A549 (cell line): ENCODE results near the gene DLG2. TPM values are rescaled to one million over a fixed set of nuclear protein-coding genes. Genes with fewer than 3 reads are reported as not detected.

Experiments used
- ATAC-seq, 2 experiments: fragments of 200-7000 bp in 1 of 2; fragments of >200 bp in 1 of 2; cut with Nextera tagmentation in 1 of 2; cut with Tn5 transposase in 1 of 2; 3 replicates each; pipeline versions ENCODE4 v1.8.0 to v1.9.1; 2018 to 2020; ENCODE audit warnings: mild to moderate bottlenecking in 1 of 2, moderate library complexity in 1 of 2
- CTCF ChIA-PET: fragments of 300-600 bp; sonication (Branson Sonifier 250); formaldehyde crosslinking; extraction: SDS; loops from one replicate; lab custom pipeline; 2021; ENCODE audit warnings: antibody characterized with exemption, inconsistent platforms; lab: Yijun Ruan, JAX
- POLR2A ChIA-PET: fragments of 350-600 bp; formaldehyde crosslinking; extraction: SDS; loops from one replicate; lab custom pipeline; 2021; ENCODE audit warnings: antibody characterized with exemption, inconsistent platforms; lab: Yijun Ruan, JAX
- DNase-seq, 2 experiments: peaks; one replicate each; pipeline versions ENCODE4 v3.0.0 to v3.0.0-alpha.2; 2011 to 2016; ENCODE audit warnings: low read depth in 1 of 2, low spot score in 1 of 2
- FAIRE-seq: peaks from 2 replicates; lab custom pipeline; 2011; peaks lifted over from hg19 to GRCh38; lab: Jason Lieb, UNC
- H3K27ac ChIP-seq, 2 experiments: fragments of >200 bp; sonication (Bioruptor Twin); formaldehyde crosslinking; 3 replicates each; pipeline ENCODE4 v1.5.1; 2016 to 2017
- H3K4me1 ChIP-seq: fragments of >200 bp; sonication (Bioruptor Twin); formaldehyde crosslinking; 3 replicates; pipeline ENCODE4 v1.6.1; 2016
- H3K4me2 ChIP-seq: fragments of >200 bp; sonication (Bioruptor Twin); formaldehyde crosslinking; 3 replicates; pipeline ENCODE4 v1.6.1; 2016
- H3K4me3 ChIP-seq: fragments of >200 bp; sonication (Bioruptor Twin); formaldehyde crosslinking; 3 replicates; pipeline ENCODE4 v1.5.1; 2016
- H3K9me3 ChIP-seq: fragments of >200 bp; sonication (Bioruptor Twin); formaldehyde crosslinking; 3 replicates; pipeline ENCODE4 v1.6.1; 2016
- CBX2 ChIP-seq: fragments of 200-600 bp; sonication (generic); IDR thresholded peaks from 2 replicates; pipeline ENCODE4 v1.6.1; 2016; ENCODE audit warnings: low read depth, mild to moderate bottlenecking, borderline replicate concordance
- CBX8 ChIP-seq: fragments of 200-600 bp; sonication (generic); IDR thresholded peaks from 2 replicates; pipeline ENCODE4 v1.6.1; 2016
- CHD4 ChIP-seq: fragments of 200-600 bp; sonication (generic); IDR thresholded peaks from 2 replicates; pipeline ENCODE4 v1.6.1; 2016; ENCODE audit warnings: antibody characterized with exemption, mild to moderate bottlenecking, borderline replicate concordance
- EHMT2 ChIP-seq: fragments of 200-600 bp; sonication (generic); IDR thresholded peaks from 2 replicates; pipeline ENCODE4 v1.6.1; 2016; ENCODE audit warnings: antibody characterized with exemption, low read depth, mild to moderate bottlenecking, moderate library complexity
- EP300 ChIP-seq, 2 experiments: fragments of >200 bp; sonication (Bioruptor Twin); formaldehyde crosslinking; IDR thresholded peaks; 2 replicates in 1 of 2; 3 replicates in 1 of 2; pipeline ENCODE4 v1.6.1; 2016 to 2017
- FOSB ChIP-seq: fragments of 250-450 bp; sonication (Bioruptor Pico); IDR thresholded peaks from 2 replicates; pipeline ENCODE4 v1.5.0; 2020; ENCODE audit warnings: mild to moderate bottlenecking, moderate library complexity
- FOSL2 ChIP-seq, 2 experiments: fragments of 450-650 bp in 1 of 2; fragments of >200 bp in 1 of 2; sonication (Bioruptor Twin) in 1 of 2; formaldehyde crosslinking; IDR thresholded peaks; 2 replicates each; pipeline versions ENCODE4 v1.5.0 to v1.6.1; 2016 to 2020; ENCODE audit warnings: mild to moderate bottlenecking in 1 of 2, moderate library complexity in 1 of 2
- HDAC2 ChIP-seq: fragments of 200-600 bp; sonication (generic); IDR thresholded peaks from 2 replicates; pipeline ENCODE4 v1.6.1; 2016
- HEYL ChIP-seq: fragments of 250-450 bp; sonication (Bioruptor Pico); IDR thresholded peaks from 2 replicates; pipeline ENCODE4 v1.8.0; 2021; ENCODE audit warnings: mild to moderate bottlenecking, moderate library complexity
- HOXB13 ChIP-seq: fragments of 250-450 bp; sonication (Bioruptor Pico); IDR thresholded peaks from 2 replicates; pipeline ENCODE4 v1.5.0; 2020; ENCODE audit warnings: low read depth, mild to moderate bottlenecking, moderate library complexity
- KDM1A ChIP-seq: fragments of 200-600 bp; sonication (generic); IDR thresholded peaks from 2 replicates; pipeline ENCODE4 v1.6.1; 2016; ENCODE audit warnings: low read depth, mild to moderate bottlenecking
- MAFK ChIP-seq: fragments of 450-650 bp; IDR thresholded peaks from 2 replicates; pipeline ENCODE4 v1.6.1; 2014; ENCODE audit not compliant: partially characterized antibody
- NFE2L2 ChIP-seq: fragments of 150-350 bp; conservative IDR thresholded peaks from 2 replicates; pipeline ENCODE4 v1.6.1; 2014; ENCODE audit warnings: low read length
- NPAS2 ChIP-seq: fragments of 250-450 bp; sonication (Bioruptor Pico); IDR thresholded peaks from 2 replicates; pipeline ENCODE4 v1.8.0; 2022; ENCODE audit warnings: mild to moderate bottlenecking, moderate library complexity, borderline replicate concordance
- RCOR1 ChIP-seq: fragments of 150-350 bp; IDR thresholded peaks from 2 replicates; pipeline ENCODE4 v1.6.1; 2014; ENCODE audit warnings: antibody characterized with exemption, low read length, low read depth
- REST ChIP-seq: fragments of 200-600 bp; sonication (generic); IDR thresholded peaks from 2 replicates; pipeline ENCODE4 v1.6.1; 2016; ENCODE audit warnings: antibody characterized with exemption, mild to moderate bottlenecking, moderate library complexity
- RFX5 ChIP-seq: fragments of 450-650 bp; IDR thresholded peaks from 2 replicates; pipeline ENCODE4 v1.7.1; 2014; ENCODE audit warnings: antibody characterized with exemption, mild to moderate bottlenecking, moderate library complexity
- SREBF2 ChIP-seq: fragments of 450-650 bp; IDR thresholded peaks from 2 replicates; pipeline ENCODE4 v1.6.1; 2014; ENCODE audit warnings: mild to moderate bottlenecking, moderate library complexity
- TP53 ChIP-seq: fragments of 250-450 bp; sonication (Bioruptor Pico); IDR thresholded peaks from 2 replicates; pipeline ENCODE4 v1.5.0; 2021; ENCODE audit warnings: mild to moderate bottlenecking, moderate library complexity
- ZNF302 ChIP-seq: fragments of 250-450 bp; sonication (Bioruptor Pico); IDR thresholded peaks from 2 replicates; pipeline ENCODE4 v1.9.0; 2021; ENCODE audit warnings: inconsistent platforms, mild to moderate bottlenecking, moderate library complexity
- WGBS: methylation state at CpG from one replicate; pipeline ENCODE4 v1.1.6; 2017; ENCODE audit errors: missing lambda C conversion rate; 5-methylcytosine and 5-hydroxymethylcytosine counted together
- polyA plus RNA-seq, 4 experiments: library from polyadenylated mRNA; depleted of rRNA in 3 of 4; stranded (reverse); fragments of >200 nt; fragmentation: RNase III in 1 of 4; extraction: RNeasy Plus Mini Kit Qiagen cat#74134 plus additional on column Dnase treatment in 1 of 4; gene quantifications; 2 replicates in 3 of 4; 3 replicates in 1 of 4; pipeline ENCODE4 v1.2.3, GENCODE V29; 2011 to 2017
- TF ChIP-seq, protein P1 (sequence below): fragments of 250-450 bp; sonication (Bioruptor Pico); IDR thresholded peaks from 2 replicates; pipeline ENCODE4 v1.5.0; 2021; ENCODE audit warnings: mild to moderate bottlenecking, moderate library complexity, borderline replicate concordance

DLG2 gene
- polyA plus RNA-seq, 2 of the 4 experiments (the other 2 are of a cell fraction), result 0.26 to 0.79 TPM

GRCh38 chr11:83945976-83946375 is 1681.2 kb downstream of the DLG2 start:
- H3K27ac ChIP-seq, result no peak overlapping the region
- no peak for FAIRE-seq
- 22% methylated on average over 7 of the region's 7 CpGs for WGBS
- CTCF ChIA-PET, result interaction anchor here (0.6 kb wide), 1 partner anchor 62 kb away, joined by 5 read pairs; no protein-coding TSS in a partner anchor
- POLR2A ChIA-PET, result no interaction called here
- TF ChIP-seq CHD4 (no peak), ZNF302 (CRISPR knock-in tag) (no peak)
- no peaks in the 10 kb centered on the region; the same call in 2 of the 3 replicates for H3K9me3 ChIP-seq
- H3K4me2 ChIP-seq, result no peak overlapping the region
- H3K4me3 ChIP-seq, result no peak overlapping the region
- no peaks in the 10 kb centered on the region for H3K4me1 ChIP-seq
- no peak for DNase-seq
- ATAC-seq, result no peak

DNA sequence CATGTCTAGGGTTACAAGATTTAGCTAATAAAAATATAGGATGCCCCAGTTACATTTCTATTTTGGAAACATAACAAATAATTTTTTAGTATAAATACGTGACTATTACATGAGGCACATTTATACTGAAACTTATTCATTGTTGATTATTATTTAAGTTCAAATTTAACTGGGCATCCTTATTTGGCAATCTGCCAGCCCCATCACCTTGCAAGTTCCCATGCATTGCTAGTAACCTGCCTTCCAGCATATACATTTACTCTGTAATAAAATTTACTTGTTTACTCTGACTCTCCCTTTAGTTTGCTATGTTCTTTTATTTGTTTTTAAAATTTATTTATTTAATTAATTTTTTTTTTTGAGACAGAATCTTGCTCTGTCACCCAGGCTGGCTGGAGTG is 1686.1 kb downstream of the DLG2 start:
- H3K4me2 ChIP-seq, result no peak overlapping the region
- H3K27ac ChIP-seq, result no peak overlapping the region
- TF ChIP-seq, protein P1, sequence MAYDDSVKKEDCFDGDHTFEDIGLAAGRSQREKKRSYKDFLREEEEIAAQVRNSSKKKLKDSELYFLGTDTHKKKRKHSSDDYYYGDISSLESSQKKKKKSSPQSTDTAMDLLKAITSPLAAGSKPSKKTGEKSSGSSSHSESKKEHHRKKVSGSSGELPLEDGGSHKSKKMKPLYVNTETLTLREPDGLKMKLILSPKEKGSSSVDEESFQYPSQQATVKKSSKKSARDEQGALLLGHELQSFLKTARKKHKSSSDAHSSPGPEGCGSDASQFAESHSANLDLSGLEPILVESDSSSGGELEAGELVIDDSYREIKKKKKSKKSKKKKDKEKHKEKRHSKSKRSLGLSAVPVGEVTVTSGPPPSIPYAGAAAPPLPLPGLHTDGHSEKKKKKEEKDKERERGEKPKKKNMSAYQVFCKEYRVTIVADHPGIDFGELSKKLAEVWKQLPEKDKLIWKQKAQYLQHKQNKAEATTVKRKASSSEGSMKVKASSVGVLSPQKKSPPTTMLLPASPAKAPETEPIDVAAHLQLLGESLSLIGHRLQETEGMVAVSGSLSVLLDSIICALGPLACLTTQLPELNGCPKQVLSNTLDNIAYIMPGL (CRISPR knock-in tag), result no peak
- TF ChIP-seq NPAS2 (CRISPR knock-in tag) (no peak), RCOR1 (no peak), FOSB (CRISPR knock-in tag) (no peak), RFX5 (no peak), TP53 (CRISPR knock-in tag) (no peak), CBX2 (no peak), FOSL2 (IDR thresholded peaks at IDR 0.05) (no peak), FOSL2 (CRISPR knock-in tag; IDR thresholded peaks at IDR 0.05) (no peak), EHMT2 (no peak), HOXB13 (CRISPR knock-in tag) (no peak), CHD4 (no peak), MAFK (no peak), NFE2L2 (no peak), HDAC2 (no peak), HEYL (CRISPR knock-in tag) (no peak), SREBF2 (no peak)
- TF ChIP-seq, all 56 proteins: peak for 0
- no peak for FAIRE-seq
- DNase-seq, result no peak
- WGBS, result 2% methylated on average over 1 of the region's 1 CpG
- CTCF ChIA-PET, result no interaction called here
- no peak for ATAC-seq
- POLR2A ChIA-PET, result no interaction called here
- Histone ChIP-seq H3K4me3 (no peak overlapping the region), H3K9me3 (no peaks in the 10 kb centered on the region; the same call in 2 of the 3 replicates), H3K4me1 (no peaks in the 10 kb centered on the region)

GRCh38 chr11:83938148-83938547 is 1689.0 kb downstream of the DLG2 start:
- ChIA-PET CTCF (interaction anchor here (1.2 kb wide), 1 partner anchor 110 kb away, joined by 3 read pairs; no protein-coding TSS in a partner anchor), POLR2A (no interaction called here)
- Histone ChIP-seq H3K4me3 (no peak overlapping the region), H3K9me3 (no peaks in the 10 kb centered on the region; the same call in 2 of the 3 replicates), H3K4me1 (no peaks in the 10 kb centered on the region), H3K4me2 (no peak overlapping the region), H3K27ac (no peak overlapping the region)
- WGBS, result 0% methylated on average over 1 of the region's 1 CpG
- FAIRE-seq, result no peak
- TF ChIP-seq EHMT2, result no peak
- TF ChIP-seq CBX8, result no peak
- TF ChIP-seq SREBF2, result no peak
- TF ChIP-seq KDM1A, result no peak
- no peak for TF ChIP-seq HEYL (CRISPR knock-in tag)
- TF ChIP-seq NPAS2 (CRISPR knock-in tag), result no peak
- TF ChIP-seq REST, result no peak
- TF ChIP-seq HOXB13 (CRISPR knock-in tag), result no peak
- TF ChIP-seq EP300 (IDR thresholded peaks at IDR 0.05), result no peak
- no peak for ATAC-seq
- no peak for DNase-seq
